Small intestine (tissue), 7 donors: Measurements from ENCODE around the gene CFAP251. TPM values are rescaled to one million over a fixed set of nuclear protein-coding genes. Genes with fewer than 3 reads are reported as not detected.

Experiments used
- DNase-seq, 2 donors: peaks; one replicate each; pipeline versions ENCODE4 v3.0.0 to v3.0.0-alpha.2; 2013
- FAIRE-seq: peaks from 2 replicates; lab custom pipeline; 2012; peaks lifted over from hg19 to GRCh38; lab: Jason Lieb, UNC
- H3K27ac ChIP-seq, 3 donors: one replicate each; pipeline ENCODE4 v1.5.1; 2013; ENCODE audit warnings: low read length in 2 of 3, mild to moderate bottlenecking in 2 of 3, control low read depth in 1 of 3, inconsistent platforms in 1 of 3, low read depth in 1 of 3, moderate library complexity in 1 of 3
- H3K27me3 ChIP-seq, 3 donors: one replicate each; pipeline ENCODE4 v1.6.1; 2013; ENCODE audit warnings: low read length in 3 of 3, inconsistent platforms in 1 of 3; ENCODE audit not compliant: control insufficient read depth in 3 of 3, insufficient read depth in 3 of 3
- H3K36me3 ChIP-seq, 3 donors: one replicate each; pipeline ENCODE4 v1.6.1; 2013; ENCODE audit warnings: low read length in 3 of 3, inconsistent platforms in 1 of 3, low read depth in 1 of 3, mild to moderate bottlenecking in 1 of 3, moderate library complexity in 1 of 3; ENCODE audit not compliant: control insufficient read depth in 3 of 3, insufficient read depth in 2 of 3
- H3K4me1 ChIP-seq, 3 donors: one replicate each; pipeline ENCODE4 v1.6.1; 2013; ENCODE audit warnings: low read length in 2 of 3, inconsistent platforms in 1 of 3, low read depth in 1 of 3, mild to moderate bottlenecking in 1 of 3, moderate library complexity in 1 of 3; ENCODE audit not compliant: control insufficient read depth in 3 of 3, insufficient read depth in 2 of 3
- H3K4me3 ChIP-seq, 3 donors: one replicate each; pipeline ENCODE4 v1.5.1; 2013; ENCODE audit warnings: low read length in 3 of 3, control low read depth in 1 of 3, inconsistent platforms in 1 of 3, low read depth in 1 of 3, mild to moderate bottlenecking in 1 of 3, moderate library complexity in 1 of 3
- H3K9me3 ChIP-seq, 2 donors: one replicate each; pipeline ENCODE4 v1.6.1; 2013; ENCODE audit warnings: low read depth in 1 of 2, low read length in 1 of 2; ENCODE audit not compliant: control insufficient read depth in 2 of 2, insufficient read depth in 1 of 2
- WGBS, 3 donors: extraction: QIAGEN DNeasy Blood & Tissue Kit; methylation state at CpG; one replicate each; pipeline ENCODE4 v1.1.7; 2013; 5-methylcytosine and 5-hydroxymethylcytosine counted together
- polyA plus RNA-seq, 4 donors: library from polyadenylated mRNA; stranded (reverse) in 3 of 4; unstranded in 1 of 4; fragments of 200-250 nt in 3 of 4; fragments of 120-200 nt in 1 of 4; gene quantifications; one replicate each; pipeline versions ENCODE4 v1.2.1 to v1.2.3, GENCODE V29; 2013
- donor health status: healthy with polysubstance abuse.
- donor health status: control.
- donor health status: control.
- donor health status: Bipolar disorder and iron deficiency.
- donor health status: healthy.

Gene CFAP251
- polyA plus RNA-seq, 4 donors: 0.34 to 1.6 (median 0.67) TPM; not detected in 1

- no peak overlapping the region for H3K27ac ChIP-seq
- DNase-seq (no peak), FAIRE-seq (no peak)
- no peaks in the 10 kb centered on the region for H3K4me1 ChIP-seq
- 76 to 81% (median 78%) methylated on average over 13 of the region's 13 CpGs for WGBS, 3 donors
- no peak overlapping the region for H3K4me3 ChIP-seq
- H3K27me3 ChIP-seq: no peaks in the 10 kb centered on the region
- no peaks in the 10 kb centered on the region for H3K36me3 ChIP-seq
- H3K9me3 ChIP-seq: no peaks in the 10 kb centered on the region
Measured at GRCh38 chr12:121955258-121956237, 37.2 kb downstream of the CFAP251 start.

- no peak for DNase-seq
- WGBS, 3 donors: 80 to 81% (median 80%) methylated on average over 6 of the region's 6 CpGs
- no peak for FAIRE-seq
- Histone ChIP-seq H3K9me3 (no peaks in the 10 kb centered on the region), H3K27me3 (no peaks in the 10 kb centered on the region), H3K4me1 (no peaks in the 10 kb centered on the region), H3K4me3 (no peak overlapping the region), H3K36me3 (peaks cover 0 to 2% (median 0%) of the 10 kb centered on the region in 3 donors), H3K27ac (no peak overlapping the region)
Measured at GRCh38 chr12:121957861-121958515, 39.6 kb downstream of the CFAP251 start.

GRCh38 chr12:121958541-121959240 lies 40.3 kb downstream of the CFAP251 start:
- Histone ChIP-seq H3K27me3 (no peaks in the 10 kb centered on the region), H3K4me1 (no peaks in the 10 kb centered on the region), H3K9me3 (no peaks in the 10 kb centered on the region), H3K4me3 (no peak overlapping the region), H3K27ac (no peak overlapping the region), H3K36me3 (peaks cover 0 to 2% (median 0%) of the 10 kb centered on the region in 3 donors)
- 69 to 76% (median 72%) methylated on average over 21 of the region's 21 CpGs for WGBS, 3 donors
- FAIRE-seq (no peak), DNase-seq (no peak)

GRCh38 chr12:121960541-121960940 lies 42.1 kb downstream of the CFAP251 start:
- no peak for FAIRE-seq
- DNase-seq: no peak
- peaks cover 0 to 2% (median 0%) of the 10 kb centered on the region in 3 donors for H3K36me3 ChIP-seq
- H3K4me1 ChIP-seq: no peaks in the 10 kb centered on the region
- H3K27ac ChIP-seq: no peak overlapping the region
- no peak overlapping the region for H3K4me3 ChIP-seq
- WGBS, 3 donors: 91 to 95% (median 92%) methylated on average over 7 of the region's 7 CpGs
- no peaks in the 10 kb centered on the region for H3K27me3 ChIP-seq
- H3K9me3 ChIP-seq: no peaks in the 10 kb centered on the region

GRCh38 chr12:121961195-121961879 lies 42.9 kb downstream of the CFAP251 start:
- no peaks in the 10 kb centered on the region for H3K27me3 ChIP-seq
- no peak overlapping the region for H3K4me3 ChIP-seq
- no peak overlapping the region for H3K27ac ChIP-seq
- FAIRE-seq (no peak), DNase-seq (no peak)
- no peaks in the 10 kb centered on the region for H3K9me3 ChIP-seq
- H3K4me1 ChIP-seq: no peaks in the 10 kb centered on the region
- peaks cover 0 to 2% (median 0%) of the 10 kb centered on the region in 3 donors for H3K36me3 ChIP-seq
- WGBS, 3 donors: 81 to 87% (median 84%) methylated on average over 5 of the region's 5 CpGs

- WGBS, 3 donors: 76 to 88% (median 78%) methylated on average over 14 to 15 of the region's 15 CpGs
- Histone ChIP-seq H3K36me3 (peaks cover 0 to 2% (median 0%) of the 10 kb centered on the region in 3 donors), H3K27ac (no peak overlapping the region), H3K9me3 (no peaks in the 10 kb centered on the region), H3K4me1 (no peaks in the 10 kb centered on the region), H3K4me3 (no peak overlapping the region), H3K27me3 (no peaks in the 10 kb centered on the region)
- no peak for FAIRE-seq
- DNase-seq: no peak
Measured at GRCh38 chr12:121963341-121964018, 45.1 kb downstream of the CFAP251 start.

GRCh38 chr12:121964813-121965643 lies 46.6 kb downstream of the CFAP251 start:
- H3K9me3 ChIP-seq: no peaks in the 10 kb centered on the region
- no peak for FAIRE-seq
- peaks cover 0 to 3% (median 0%) of the 10 kb centered on the region in 3 donors for H3K36me3 ChIP-seq
- H3K27ac ChIP-seq: no peak overlapping the region
- WGBS, 3 donors: 60 to 64% (median 63%) methylated on average over 9 of the region's 9 CpGs
- H3K4me3 ChIP-seq: no peak overlapping the region
- no peaks in the 10 kb centered on the region for H3K27me3 ChIP-seq
- no peaks in the 10 kb centered on the region for H3K4me1 ChIP-seq
- no peak for DNase-seq
